Measurements from ENCODE around the gene C19orf44.
"Not testable (repeated sequence)": the region's sequence is repeated elsewhere in the genome, so short reads cannot be mapped to it uniquely, and the experiment has no call there.

Gene C19orf44

GRCh38 chr19:16495982-16496612 is at the start of gene C19orf44, which contains the start of gene CALR3:
TSS of gene C19orf44 (plus strand) at chr19:16496394. CDS start at chr19:16500793, 4,399 bp downstream.
TSS of gene CALR3 (minus strand) at chr19:16496167. CDS start at chr19:16496129, 38 bp downstream.
- peak; percentile 97 for DNase-seq

GRCh38 chr19:16446724-16447368 is 49.3 kb upstream of the C19orf44 start:
- DNase-seq: no peak

GRCh38 chr19:16448872-16449271 is 47.3 kb upstream of the C19orf44 start:
- DNase-seq: not testable (repeated sequence)

GRCh38 chr19:16449330-16449961 is 46.7 kb upstream of the C19orf44 start:
- no peak for DNase-seq

GRCh38 chr19:16452325-16452724 is 43.9 kb upstream of the C19orf44 start:
- DNase-seq: no peak

GRCh38 chr19:16454351-16454918 is 41.8 kb upstream of the C19orf44 start:
- DNase-seq: no peak

- DNase-seq: no peak
Observed at GRCh38 chr19:16455489-16455888, 40.7 kb upstream of the C19orf44 start.

- DNase-seq: no peak
Observed at GRCh38 chr19:16456652-16457194, 39.5 kb upstream of the C19orf44 start.

GRCh38 chr19:16457195-16457953 is 38.8 kb upstream of the C19orf44 start:
- peak; percentile 70 for DNase-seq

GRCh38 chr19:16457954-16458331 is 38.3 kb upstream of the C19orf44 start:
- no peak for DNase-seq

GRCh38 chr19:16458391-16459341 is 37.5 kb upstream of the C19orf44 start:
- no peak for DNase-seq

- no peak for DNase-seq
Observed at GRCh38 chr19:16459680-16460079, 36.5 kb upstream of the C19orf44 start.

GRCh38 chr19:16460454-16460853 is 35.7 kb upstream of the C19orf44 start:
- DNase-seq: no peak

GRCh38 chr19:16461630-16462051 is 34.6 kb upstream of the C19orf44 start:
- no peak for DNase-seq

- no peak for DNase-seq
Observed at GRCh38 chr19:16462757-16463250, 33.4 kb upstream of the C19orf44 start.

- DNase-seq: no peak
Observed at GRCh38 chr19:16463341-16463990, 32.7 kb upstream of the C19orf44 start.

- no peak for DNase-seq
Observed at GRCh38 chr19:16463991-16464575, 32.1 kb upstream of the C19orf44 start.

- no peak for DNase-seq
Observed at GRCh38 chr19:16465239-16465638, 31.0 kb upstream of the C19orf44 start.

- DNase-seq: not testable (repeated sequence)
Observed at GRCh38 chr19:16466802-16467427, 29.3 kb upstream of the C19orf44 start.

GRCh38 chr19:16467581-16467980 is 28.6 kb upstream of the C19orf44 start:
- DNase-seq: no peak

Data from NCI-H524 treated with DMSO at 0.1 percent for 48 hours (cell line).